ENCODE data around the gene DOHH.

DNA sequence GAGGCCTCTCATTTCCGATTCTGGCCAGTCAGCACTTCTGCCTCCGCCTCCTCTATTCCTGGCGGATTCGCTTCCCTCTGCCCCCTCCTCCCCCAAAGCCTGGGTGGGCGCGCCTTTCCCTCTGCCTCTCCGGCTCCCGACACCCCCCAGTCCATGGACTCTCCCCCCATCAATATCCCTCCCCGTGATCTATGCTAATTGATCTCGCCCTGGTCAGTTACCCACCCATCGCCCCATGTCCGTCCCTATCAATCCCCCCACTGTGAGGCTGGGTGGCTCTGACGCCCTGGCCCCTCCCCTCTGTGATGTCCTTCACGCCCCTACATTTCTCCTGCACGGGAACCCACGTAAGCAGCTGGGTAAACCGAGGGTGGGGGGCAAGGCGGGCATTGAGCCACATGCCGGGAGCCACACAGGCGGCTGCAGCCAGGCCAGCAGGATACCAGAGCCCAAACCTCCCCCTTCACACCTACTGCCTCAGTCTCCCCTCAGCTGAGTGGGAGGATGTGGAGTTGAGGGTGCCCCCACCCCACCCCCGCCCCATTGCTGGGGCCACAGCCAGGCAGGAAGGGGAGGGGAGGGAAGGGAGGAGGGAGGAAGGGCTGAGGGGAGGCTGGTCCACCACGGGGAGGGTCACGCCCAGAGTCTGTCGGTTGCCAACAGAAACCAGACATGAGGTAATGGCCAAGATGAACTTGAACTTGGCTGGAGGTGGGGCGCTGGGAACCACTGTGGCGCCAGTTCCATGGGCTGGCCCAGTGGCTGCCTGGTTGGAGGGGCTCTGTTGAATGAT is 41.2 kb downstream of the DOHH start:
- TF ChIP-seq, protein P1, sequence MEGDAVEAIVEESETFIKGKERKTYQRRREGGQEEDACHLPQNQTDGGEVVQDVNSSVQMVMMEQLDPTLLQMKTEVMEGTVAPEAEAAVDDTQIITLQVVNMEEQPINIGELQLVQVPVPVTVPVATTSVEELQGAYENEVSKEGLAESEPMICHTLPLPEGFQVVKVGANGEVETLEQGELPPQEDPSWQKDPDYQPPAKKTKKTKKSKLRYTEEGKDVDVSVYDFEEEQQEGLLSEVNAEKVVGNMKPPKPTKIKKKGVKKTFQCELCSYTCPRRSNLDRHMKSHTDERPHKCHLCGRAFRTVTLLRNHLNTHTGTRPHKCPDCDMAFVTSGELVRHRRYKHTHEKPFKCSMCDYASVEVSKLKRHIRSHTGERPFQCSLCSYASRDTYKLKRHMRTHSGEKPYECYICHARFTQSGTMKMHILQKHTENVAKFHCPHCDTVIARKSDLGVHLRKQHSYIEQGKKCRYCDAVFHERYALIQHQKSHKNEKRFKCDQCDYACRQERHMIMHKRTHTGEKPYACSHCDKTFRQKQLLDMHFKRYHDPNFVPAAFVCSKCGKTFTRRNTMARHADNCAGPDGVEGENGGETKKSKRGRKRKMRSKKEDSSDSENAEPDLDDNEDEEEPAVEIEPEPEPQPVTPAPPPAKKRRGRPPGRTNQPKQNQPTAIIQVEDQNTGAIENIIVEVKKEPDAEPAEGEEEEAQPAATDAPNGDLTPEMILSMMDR (IDR thresholded peaks at IDR 0.05; ENCODE audit: low read length) = no peak
- no peak for TF ChIP-seq EZH2 (IDR thresholded peaks at IDR 0.05; ENCODE audit: borderline replicate concordance, low read length)
